ENCODE data around the gene B3GALT6.

The B3GALT6 gene

DNA sequence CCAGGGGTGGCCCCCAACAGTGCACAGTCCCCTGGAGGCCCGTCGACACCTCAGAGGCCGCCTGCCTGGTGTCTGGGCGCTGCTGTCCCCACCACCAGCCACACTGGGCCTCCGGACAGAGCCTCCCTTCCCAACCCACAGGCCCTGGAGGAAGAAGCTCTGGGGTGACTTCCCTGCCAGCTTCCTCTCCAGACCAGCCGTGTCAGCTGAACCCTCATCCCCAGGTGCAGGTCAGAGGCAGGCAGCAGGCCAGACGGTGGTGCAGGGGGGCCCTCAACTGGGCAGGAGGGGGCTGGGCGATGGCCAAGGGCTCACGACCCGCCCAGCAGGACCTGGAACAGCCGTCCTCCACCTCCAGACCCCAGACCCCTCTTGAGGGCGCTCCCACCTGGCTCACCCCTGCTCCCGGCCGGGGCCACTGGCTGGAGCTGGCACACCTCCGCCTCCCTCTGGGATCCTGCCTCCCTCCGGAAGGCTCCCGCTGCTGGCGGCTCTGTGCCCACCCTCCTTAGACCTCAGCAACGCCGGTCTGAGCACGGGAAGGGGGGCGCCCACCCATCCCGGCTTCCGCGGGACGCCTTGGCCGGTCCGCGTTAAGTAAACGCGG is 26.2 kb upstream of the B3GALT6 start:
- no peak for TF ChIP-seq POLR2A (IDR thresholded peaks at IDR 0.05; ENCODE audit: low read depth, low read length)
- no peak for FAIRE-seq
- DNase-seq (ENCODE audit: insufficient read length, low spot score), result no peak

DNA sequence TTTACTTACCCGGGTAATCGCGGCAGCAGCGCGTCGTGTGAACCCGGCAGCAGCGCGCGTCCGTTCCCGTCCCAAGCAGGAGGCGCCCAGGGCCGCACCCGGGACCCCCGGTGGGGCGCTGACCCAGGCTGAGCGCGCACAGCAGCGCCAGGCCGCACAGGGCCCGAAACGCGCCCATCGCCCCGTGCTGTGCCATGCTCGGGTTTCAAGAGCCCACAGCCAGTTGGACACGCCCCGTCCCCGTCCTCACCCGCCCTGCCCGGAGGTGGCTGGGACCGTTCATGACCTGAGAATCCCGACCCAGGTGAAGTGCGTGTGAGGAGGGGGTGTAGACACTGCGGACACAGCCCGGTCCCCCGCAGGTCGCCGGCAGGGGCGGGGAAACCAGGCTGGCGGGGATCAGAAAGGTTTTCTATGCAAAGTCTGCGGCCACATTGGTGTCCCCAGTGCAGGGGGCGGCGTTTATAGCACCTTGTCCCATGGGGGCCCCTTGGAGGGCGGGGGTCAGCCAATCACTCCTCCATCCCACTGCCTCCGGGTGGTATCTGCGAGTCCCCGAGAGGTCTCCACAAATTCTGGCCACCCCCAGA is 25.6 kb upstream of the B3GALT6 start, which contains the start of gene TNFRSF18:
Gene TNFRSF18, minus strand, starts transcription at position 217 of the 590 bp plus-strand sequence. Its CDS starts 21 bp downstream, at position 196.
- TF ChIP-seq POLR2A (IDR thresholded peaks at IDR 0.05; ENCODE audit: low read depth, low read length), result no peak
- FAIRE-seq (no peak), DNase-seq (ENCODE audit: insufficient read length, low spot score) (no peak)

DNA sequence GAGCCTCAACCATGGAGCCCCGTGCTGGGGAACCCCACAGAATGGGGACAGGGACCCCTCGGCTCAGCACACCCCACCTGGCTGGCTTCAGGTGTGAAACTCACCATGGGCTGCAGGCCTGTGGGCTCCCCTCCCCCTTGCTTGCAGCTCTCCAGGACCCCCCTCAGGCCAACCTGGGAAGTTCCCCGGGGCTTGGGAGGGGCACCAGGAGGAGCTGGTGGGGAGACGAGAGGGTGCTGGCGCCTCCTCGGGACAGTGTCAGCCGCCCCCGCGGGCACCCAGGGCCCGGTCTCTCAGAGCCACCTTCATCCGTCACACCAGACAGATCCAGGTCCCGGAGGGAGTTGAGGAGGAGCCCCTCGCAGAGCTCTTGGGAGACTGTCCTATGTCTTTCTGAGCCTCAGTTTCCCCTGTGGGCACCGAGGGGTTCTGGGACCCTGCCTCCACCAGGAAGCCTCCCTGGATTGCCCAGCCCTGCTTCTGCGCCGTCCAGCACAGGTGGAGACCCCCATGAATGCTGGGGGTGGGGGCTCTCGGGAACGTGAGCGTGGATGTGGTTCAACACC is 25.0 kb upstream of the B3GALT6 start:
- no peak for TF ChIP-seq POLR2A (IDR thresholded peaks at IDR 0.05; ENCODE audit: low read depth, low read length)
- FAIRE-seq, result no peak
- DNase-seq (ENCODE audit: insufficient read length, low spot score), result no peak

DNA sequence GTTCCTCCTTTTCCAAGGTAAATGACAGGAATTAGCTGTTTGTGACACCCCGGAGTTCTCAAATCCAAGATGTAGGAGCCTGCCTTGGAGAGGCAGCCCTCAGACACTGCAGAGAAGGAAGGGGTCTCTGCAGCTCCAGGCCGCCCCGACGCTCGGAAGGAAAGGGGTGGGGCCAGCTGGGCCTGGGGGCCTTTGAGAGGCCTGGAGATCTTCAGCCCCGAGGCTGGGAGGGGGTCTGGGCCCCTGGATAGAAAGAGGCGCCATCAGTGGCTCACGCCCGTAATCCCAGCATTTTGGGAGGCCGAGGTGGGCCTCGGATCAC is 24.5 kb upstream of the B3GALT6 start:
- DNase-seq (ENCODE audit: insufficient read length, low spot score) (no peak), FAIRE-seq (no peak)

DNA sequence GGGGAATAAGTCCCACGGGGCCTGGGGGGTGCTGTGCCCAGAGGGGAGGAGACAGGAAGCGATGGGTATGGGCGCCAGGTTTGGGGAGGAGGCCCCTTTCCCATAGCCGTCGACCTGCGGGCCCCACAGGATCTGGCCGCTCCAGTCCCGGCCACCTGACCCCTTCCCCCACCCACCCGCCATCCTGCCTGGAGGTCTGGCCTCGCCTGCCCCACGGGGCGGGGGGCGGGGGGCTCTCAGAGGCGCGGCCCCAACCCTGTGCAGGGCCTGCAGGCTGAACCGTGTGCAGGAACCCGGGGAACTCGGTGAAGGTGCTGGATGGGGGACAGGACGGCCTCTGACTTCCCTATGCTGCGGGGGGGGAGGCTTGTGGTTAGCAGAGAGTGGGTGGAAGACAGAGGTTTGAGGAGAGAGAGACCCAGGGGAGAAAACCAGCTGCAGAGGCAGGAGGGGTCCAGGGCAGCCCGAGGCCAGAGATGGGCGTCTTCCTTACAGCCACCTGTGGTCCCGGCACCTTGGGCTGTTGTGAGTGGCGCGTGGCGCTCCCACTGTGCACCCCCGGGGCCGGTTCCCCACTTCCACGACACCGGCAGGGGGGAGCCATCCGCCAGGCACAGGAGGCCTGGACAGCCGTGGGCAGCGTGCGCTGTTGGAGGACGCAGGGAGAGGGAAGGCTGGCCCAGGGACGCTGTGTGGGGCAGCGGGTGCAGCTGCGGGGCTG is 23.2 kb upstream of the B3GALT6 start:
- FAIRE-seq (no peak), DNase-seq (ENCODE audit: insufficient read length, low spot score) (no peak)

More for the DNA sequence above, 24.5 kb upstream of the B3GALT6 start:
- TF ChIP-seq POLR2A (IDR thresholded peaks at IDR 0.05; ENCODE audit: low read depth, low read length), result no peak

DNA sequence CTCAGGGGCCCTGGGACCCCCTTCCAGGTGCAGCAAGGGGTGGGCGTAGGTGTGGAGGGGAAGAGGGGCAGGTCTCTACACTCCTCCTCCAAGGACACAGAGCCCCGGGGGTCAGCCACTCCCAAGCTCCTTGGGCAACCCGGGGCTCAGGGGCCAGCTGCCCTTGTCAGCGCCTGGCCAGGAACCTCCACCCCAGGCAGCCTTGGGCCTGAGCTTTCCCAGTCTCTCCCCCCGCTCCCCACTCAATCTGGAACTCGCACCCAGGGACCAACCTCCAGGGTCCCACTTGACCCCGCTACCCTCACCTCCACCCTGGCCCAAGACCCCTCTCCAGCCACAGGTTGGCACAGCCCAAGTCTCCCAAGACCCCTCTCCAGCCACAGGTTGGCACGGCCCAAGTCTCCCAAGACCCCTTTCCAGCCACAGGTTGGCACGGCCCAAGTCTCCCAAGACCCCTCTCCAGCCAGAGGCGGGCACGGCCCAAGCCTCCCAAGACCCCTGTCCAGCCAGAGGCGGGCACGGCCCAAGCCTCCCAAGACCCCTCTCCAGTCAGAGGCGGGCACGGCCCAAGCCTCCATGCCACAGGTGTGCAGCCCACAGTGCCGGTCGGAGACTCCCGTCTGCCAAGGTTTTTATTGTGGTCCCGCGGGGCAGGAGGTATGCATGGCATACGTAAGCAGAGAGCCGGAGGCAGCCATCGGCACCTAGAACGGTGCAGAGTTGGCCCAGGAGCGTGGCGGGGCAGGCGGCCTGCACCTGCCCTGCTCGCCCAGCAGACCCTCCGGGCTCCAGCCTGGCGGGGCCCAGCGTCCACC is 21.1 kb upstream of the B3GALT6 start:
- FAIRE-seq (no peak), DNase-seq (ENCODE audit: insufficient read length, low spot score) (no peak)
- no peak for TF ChIP-seq POLR2A (IDR thresholded peaks at IDR 0.05; ENCODE audit: low read depth, low read length)

More for the DNA sequence above, 23.2 kb upstream of the B3GALT6 start:
- TF ChIP-seq POLR2A (IDR thresholded peaks at IDR 0.05; ENCODE audit: low read depth, low read length), result no peak

DNA sequence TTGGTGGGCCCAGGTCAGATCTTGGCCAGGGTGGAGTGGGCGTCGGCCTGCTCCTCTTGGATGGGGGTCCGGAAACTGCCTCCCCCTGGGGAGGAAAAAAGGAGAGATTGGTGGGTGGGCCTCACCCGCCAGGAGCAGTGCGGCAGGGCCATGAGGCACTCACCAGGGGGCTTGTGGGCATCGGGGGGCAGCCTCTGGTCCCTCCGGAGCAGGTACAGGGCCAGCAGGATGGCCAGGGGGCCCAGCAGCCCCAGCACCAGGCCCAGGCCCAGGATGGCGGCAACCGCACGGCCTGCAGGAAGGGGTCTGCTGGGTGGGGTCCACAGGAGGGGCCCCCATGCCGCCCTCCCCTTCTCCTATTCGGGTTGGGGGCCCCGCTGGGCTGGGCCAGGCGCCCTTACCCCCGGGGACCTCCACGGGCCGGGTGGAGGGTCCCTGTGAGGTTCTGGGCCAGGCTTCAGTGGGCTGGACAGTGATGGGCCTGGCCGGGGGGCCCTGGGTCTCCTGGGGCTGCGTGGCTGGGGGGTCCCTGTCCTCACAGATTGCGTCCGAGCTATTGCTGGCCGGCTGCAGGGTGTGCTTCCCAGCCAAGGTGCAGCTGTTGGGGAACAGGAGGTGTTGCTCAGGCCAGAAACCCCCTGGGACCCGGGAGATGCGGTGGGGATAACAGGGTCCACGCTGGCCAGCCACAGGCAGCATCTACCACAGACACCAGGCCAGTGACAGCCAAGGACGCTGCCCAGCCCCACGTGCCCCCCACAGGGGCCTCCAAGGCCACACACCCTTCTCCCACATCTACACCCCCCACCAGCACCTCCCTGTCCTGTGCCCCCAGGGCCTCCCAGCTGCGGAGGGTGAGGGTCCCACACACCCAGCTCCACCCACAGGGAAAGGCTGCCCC is 20.2 kb upstream of the B3GALT6 start:
- FAIRE-seq (no peak), DNase-seq (ENCODE audit: insufficient read length, low spot score) (no peak)
- TF ChIP-seq POLR2A (IDR thresholded peaks at IDR 0.05; ENCODE audit: low read depth, low read length), result no peak

DNA sequence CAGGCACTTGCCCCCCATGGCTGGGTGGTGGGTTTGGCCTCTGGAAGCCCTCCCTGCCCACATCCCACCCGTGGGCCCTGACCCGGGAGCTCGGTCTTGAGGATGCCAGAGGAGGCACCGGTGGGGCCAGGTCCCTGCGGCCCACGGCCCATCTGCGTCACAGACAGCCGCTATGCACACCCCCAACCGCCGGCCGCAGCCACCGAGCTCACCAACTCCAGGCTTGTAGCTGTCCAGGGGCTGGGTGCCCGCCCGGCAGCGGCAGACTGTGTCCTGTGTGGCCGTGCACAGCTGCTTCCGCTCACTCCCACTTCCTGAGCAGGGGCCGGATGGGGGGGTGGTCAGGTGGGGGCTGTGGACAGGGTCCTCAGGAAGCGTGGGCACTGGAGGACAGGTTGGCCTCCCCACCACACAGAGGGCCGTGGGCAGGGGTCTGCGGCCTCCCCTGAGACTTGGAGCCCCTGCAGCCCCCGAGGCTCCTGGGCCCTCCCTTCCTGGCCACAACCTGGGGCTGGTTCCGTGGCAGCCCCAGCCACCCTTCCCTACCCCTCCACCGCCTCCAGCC is 19.2 kb upstream of the B3GALT6 start:
- DNase-seq (ENCODE audit: insufficient read length, low spot score), result no peak
- no peak for TF ChIP-seq POLR2A (IDR thresholded peaks at IDR 0.05; ENCODE audit: low read depth, low read length)
- FAIRE-seq, result no peak

DNA sequence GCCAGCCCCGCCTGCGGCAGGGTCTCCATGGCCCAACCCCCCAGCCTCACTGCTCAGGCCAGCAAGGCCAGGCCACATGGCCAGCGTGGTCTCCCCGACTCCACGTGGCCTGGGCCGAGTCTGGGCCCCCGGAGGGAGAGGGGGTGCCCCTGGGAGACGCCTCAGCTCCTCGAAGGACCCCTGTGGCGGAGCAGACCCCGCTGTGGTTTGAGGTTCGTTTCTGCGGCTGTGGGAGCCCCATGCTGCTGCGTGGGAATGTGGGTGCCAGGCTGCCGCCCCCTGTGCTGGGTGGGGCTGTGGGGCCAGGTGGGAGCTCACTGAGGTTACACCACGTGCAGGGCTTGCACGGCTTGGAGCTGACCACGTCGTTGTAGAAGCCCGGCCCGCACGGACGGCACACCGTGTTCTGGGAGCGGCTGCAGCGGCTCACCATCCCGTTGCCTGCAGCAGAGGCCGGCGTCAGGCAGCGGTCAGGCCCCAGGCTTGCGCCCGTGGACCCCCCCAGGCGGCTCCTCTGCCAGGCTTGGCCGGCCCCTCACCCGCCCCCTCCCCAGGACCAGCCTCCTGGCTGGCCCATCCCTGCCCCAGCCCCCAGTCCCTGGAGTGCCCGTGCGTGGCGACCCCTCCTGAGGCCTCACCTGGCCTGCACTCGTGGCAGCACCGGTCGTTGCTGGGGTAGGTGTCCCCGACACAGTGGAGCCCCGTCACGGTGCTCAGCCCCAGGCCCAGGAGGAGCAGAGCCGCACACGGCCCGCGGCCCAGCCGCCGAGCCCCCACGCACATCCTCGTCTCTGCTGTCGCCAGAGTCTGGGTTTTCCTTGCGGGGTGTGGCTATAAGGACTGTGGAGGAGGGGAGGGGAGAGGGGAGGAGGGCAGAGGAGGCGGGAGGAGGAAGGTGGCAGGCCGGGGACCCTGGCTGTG is 18.4 kb upstream of the B3GALT6 start, which contains the start of gene TNFRSF4:
Gene TNFRSF4, minus strand, starts transcription at position 809 of the 921 bp plus-strand sequence. Its CDS starts 26 bp downstream, at position 783.
- TF ChIP-seq POLR2A (IDR thresholded peaks at IDR 0.05; ENCODE audit: low read depth, low read length), result no peak
- FAIRE-seq, result no peak
- no peak for DNase-seq (ENCODE audit: insufficient read length, low spot score)

DNA sequence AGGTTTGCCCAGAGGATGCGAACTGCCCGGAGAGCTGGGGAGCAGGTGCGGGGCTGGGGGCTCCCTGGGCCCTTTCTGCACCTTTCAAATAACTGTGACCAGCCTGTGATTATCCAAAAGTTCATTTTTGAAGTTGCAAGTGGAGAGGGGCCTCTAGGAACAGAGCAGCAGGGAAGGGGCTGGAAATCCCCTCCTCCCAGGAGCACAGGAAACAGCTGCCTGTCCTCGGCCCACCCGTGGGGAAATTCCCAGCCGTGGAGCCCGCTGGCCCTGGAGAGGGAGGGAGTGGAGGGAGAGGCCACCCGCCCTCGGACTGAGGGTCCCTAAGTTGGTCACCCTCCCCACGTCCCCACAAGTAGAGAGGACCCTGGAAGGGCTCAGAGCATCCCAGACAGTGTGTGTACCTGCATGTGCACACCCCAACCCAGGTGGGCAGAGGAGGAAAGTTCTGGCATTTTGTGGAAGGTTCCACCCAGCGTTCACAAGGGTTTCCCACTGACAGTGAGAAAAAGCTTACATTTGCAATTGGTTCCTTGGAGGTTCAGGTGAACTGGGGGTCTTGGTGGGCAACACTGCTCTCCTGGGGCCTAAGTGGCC is 16.9 kb upstream of the B3GALT6 start:
- FAIRE-seq (no peak), DNase-seq (ENCODE audit: insufficient read length, low spot score) (no peak)
- TF ChIP-seq POLR2A (IDR thresholded peaks at IDR 0.05; ENCODE audit: low read depth, low read length), result no peak
